Thoracic aorta (tissue), 2 donors: ENCODE results near the gene PRR33. TPM values are rescaled to one million over a fixed set of nuclear protein-coding genes. Genes with fewer than 3 reads are reported as not detected.

ENCODE experiments used
- ATAC-seq: fragments of 150-250 bp; one replicate; pipeline ENCODE4 v1.8.0; 2017; ENCODE audit warnings: low read depth; ENCODE audit not compliant: insufficient number of reproducible peaks, low FRiP score
- DNase-seq: peaks from one replicate; pipeline ENCODE4 v3.0.0-alpha.2; 2020; ENCODE audit warnings: low spot score
- H3K27ac ChIP-seq, 2 donors: fragments of 200-600 bp; sonication (generic); 1 replicate in 1 of 2; 2 replicates in 1 of 2; pipeline ENCODE4 v1.5.1; 2016; ENCODE audit warnings: mild to moderate bottlenecking in 2 of 2, moderate library complexity in 2 of 2
- H3K27me3 ChIP-seq: fragments of 200-600 bp; sonication (generic); replicated peaks from 2 replicates; pipeline ENCODE4 v1.6.0; 2016; ENCODE audit warnings: mild to moderate bottlenecking; ENCODE audit not compliant: insufficient read depth
- H3K36me3 ChIP-seq: fragments of 200-600 bp; sonication (generic); one replicate; pipeline ENCODE4 v1.5.1; 2016
- H3K4me1 ChIP-seq, 2 donors: fragments of 200-600 bp; sonication (generic); 1 replicate in 1 of 2; 2 replicates in 1 of 2; pipeline versions ENCODE4 v1.5.1 to v1.6.0; 2016; ENCODE audit warnings: low read depth in 2 of 2, mild to moderate bottlenecking in 1 of 2; ENCODE audit not compliant: control insufficient read depth in 1 of 2
- H3K4me3 ChIP-seq: fragments of 200-600 bp; sonication (generic); 2 replicates; pipeline ENCODE4 v1.5.1; 2016; ENCODE audit warnings: mild to moderate bottlenecking
- H3K9me3 ChIP-seq: fragments of 200-600 bp; sonication (generic); 2 replicates; pipeline ENCODE4 v1.5.1; 2016
- total RNA-seq, 2 donors: library from RNA; depleted of rRNA; stranded (reverse); fragments of >200 nt; gene quantifications; one replicate each; pipeline versions ENCODE4 v1.1.0 to v1.2.3, GENCODE V29; 2016
- TF ChIP-seq, protein P1 (sequence below): fragments of 200-600 bp; sonication (generic); IDR thresholded peaks from one replicate; pipeline ENCODE4 v1.5.1; 2019; ENCODE audit warnings: antibody characterized with exemption

The PRR33 gene
- total RNA-seq, 2 donors from 2014 or later, result 0.41 TPM; not detected in 1

DNA sequence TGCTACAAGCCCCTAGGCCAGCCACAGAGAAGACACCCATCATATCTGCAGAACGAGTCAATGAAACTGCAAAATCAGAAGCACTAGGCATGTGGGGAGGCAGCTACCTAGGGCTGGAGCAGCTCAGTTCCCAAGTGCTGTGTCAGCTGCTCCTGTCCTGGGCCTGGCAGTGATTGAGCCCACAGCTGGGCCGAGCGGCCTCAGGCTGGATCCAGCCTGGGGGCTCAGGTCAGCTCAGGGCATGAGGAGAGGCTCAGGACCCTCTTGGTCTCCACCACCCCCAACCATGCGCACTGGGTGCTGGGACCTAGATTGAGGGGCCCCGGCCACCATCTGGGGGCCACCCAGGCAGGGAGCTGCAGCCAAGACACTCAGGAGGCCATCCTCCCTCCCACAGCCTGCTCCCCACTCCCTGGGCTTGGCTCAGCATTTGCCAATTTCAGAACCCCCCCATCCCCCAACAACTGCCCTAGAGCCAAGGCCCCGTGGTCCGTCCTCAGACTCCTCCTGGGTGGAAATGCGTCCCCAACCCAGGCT, 25.4 kb upstream of the PRR33 start:
- H3K4me3 ChIP-seq, result no peak overlapping the region
- no peak overlapping the region for H3K27ac ChIP-seq
- H3K9me3 ChIP-seq, result no peaks in the 10 kb centered on the region
- no peaks in the 10 kb centered on the region for H3K4me1 ChIP-seq
- no peak for DNase-seq
- TF ChIP-seq, protein P1, sequence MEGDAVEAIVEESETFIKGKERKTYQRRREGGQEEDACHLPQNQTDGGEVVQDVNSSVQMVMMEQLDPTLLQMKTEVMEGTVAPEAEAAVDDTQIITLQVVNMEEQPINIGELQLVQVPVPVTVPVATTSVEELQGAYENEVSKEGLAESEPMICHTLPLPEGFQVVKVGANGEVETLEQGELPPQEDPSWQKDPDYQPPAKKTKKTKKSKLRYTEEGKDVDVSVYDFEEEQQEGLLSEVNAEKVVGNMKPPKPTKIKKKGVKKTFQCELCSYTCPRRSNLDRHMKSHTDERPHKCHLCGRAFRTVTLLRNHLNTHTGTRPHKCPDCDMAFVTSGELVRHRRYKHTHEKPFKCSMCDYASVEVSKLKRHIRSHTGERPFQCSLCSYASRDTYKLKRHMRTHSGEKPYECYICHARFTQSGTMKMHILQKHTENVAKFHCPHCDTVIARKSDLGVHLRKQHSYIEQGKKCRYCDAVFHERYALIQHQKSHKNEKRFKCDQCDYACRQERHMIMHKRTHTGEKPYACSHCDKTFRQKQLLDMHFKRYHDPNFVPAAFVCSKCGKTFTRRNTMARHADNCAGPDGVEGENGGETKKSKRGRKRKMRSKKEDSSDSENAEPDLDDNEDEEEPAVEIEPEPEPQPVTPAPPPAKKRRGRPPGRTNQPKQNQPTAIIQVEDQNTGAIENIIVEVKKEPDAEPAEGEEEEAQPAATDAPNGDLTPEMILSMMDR, result no peak
- H3K27me3 ChIP-seq, result no peaks in the 10 kb centered on the region
- no peak for ATAC-seq
- no peaks in the 10 kb centered on the region for H3K36me3 ChIP-seq

GRCh38 chr11:1916132-1916985, 24.7 kb upstream of the PRR33 start:
- TF ChIP-seq, protein P1, result no peak
- H3K36me3 ChIP-seq, result no peaks in the 10 kb centered on the region
- H3K27ac ChIP-seq, result no peak overlapping the region
- H3K9me3 ChIP-seq, result no peaks in the 10 kb centered on the region
- H3K4me3 ChIP-seq, result no peak overlapping the region
- ATAC-seq (no peak), DNase-seq (no peak)
- no peaks in the 10 kb centered on the region for H3K27me3 ChIP-seq
- H3K4me1 ChIP-seq, result no peaks in the 10 kb centered on the region

DNA sequence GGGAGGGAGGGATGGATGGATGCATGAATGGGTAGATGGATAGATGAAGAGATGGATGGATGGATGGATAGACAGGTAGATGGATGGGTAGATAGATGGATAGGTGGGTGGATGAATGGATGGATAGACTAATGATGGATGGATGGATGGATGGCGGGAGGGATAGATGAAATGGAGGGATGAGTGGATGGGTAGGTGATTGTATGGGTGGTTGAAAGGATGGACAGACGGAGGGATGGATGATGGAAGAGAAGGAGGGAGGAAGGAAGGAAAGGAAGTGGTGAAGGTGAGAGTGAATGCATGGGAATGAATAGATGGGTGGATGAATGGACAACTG, 24.1 kb upstream of the PRR33 start:
- TF ChIP-seq, protein P1, result no peak
- H3K4me3 ChIP-seq, result no peak overlapping the region
- H3K4me1 ChIP-seq, result no peaks in the 10 kb centered on the region
- H3K27ac ChIP-seq, result no peak overlapping the region
- DNase-seq (no peak), ATAC-seq (no peak)
- H3K9me3 ChIP-seq, result no peaks in the 10 kb centered on the region
- no peaks in the 10 kb centered on the region for H3K27me3 ChIP-seq
- no peaks in the 10 kb centered on the region for H3K36me3 ChIP-seq

DNA sequence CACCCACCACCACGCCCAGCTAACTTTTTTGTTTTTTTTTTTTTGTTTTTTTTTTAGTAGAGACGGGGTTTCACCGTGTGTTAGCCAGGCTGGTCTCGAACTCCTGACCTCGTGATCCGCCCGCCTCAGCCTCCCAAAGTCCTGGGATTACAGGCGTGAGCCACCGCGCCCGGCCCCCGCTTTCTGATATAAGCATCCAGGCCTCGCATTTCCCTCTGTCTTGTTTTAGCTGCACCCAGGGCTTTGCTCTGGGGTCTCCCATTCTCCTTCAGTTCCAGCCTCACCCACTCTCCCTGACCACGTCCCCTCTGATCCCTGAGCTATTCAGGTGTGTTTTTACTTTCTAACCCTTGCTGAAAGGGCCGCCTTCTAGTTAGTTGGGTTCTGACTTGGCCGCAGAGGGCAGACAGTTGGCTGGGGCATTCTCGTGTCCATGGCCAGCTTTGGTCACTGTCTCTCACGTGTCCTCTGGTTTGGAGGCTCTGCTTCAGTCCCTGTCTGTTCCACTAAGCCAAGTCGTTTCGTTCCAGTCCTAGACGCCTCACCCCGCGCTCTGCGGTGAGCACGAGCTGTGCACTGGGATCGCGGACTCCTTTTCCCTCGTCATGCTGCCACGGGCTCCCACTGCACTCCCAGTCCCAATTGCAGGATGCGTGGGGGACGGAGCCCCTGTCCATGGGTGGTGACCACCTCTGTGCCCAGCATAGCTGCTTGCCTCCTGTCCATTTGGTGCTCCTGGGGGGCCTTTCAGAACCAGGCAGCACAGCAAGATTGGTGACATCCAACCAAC, 21.8 kb upstream of the PRR33 start:
- TF ChIP-seq, protein P1, result no peak
- no peaks in the 10 kb centered on the region for H3K9me3 ChIP-seq
- DNase-seq, result no peak

DNA sequence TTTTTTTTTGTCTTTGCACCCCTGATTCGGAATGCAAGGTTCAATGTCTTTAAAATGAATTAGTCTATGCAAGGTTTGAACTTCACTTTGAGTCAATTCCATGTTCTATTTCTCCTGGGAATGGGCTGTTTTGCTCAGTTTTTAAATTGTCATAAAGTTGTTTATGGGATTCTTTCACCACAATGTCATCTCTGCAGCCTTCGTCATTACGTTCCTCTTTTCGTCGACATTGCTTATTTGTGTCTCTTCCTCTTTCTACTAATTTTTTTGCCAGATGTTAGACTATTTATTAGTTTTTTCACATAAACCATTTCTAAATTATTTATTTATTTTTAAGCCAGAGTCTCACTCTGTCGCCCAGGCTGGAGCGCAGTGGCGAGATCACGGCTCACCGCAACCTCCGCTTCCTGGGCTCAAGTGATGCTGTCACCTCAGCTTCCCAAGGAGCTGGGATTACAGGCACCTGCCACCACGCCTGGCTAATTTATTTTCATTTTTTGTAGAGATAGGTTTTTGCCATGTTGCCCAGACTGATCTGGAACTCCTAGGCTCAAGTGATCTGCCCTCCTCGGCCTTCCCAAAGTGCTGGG, 20.7 kb upstream of the PRR33 start:
- Histone ChIP-seq H3K27ac (no peak overlapping the region), H3K36me3 (no peaks in the 10 kb centered on the region), H3K4me1 (peaks cover 5 to 13% of the 10 kb centered on the region in 2 donors), H3K27me3 (no peaks in the 10 kb centered on the region), H3K4me3 (no peak overlapping the region), H3K9me3 (no peaks in the 10 kb centered on the region)
- DNase-seq (no peak), ATAC-seq (no peak)
- TF ChIP-seq, protein P1, result no peak

More for the DNA sequence above, 21.8 kb upstream of the PRR33 start:
- Histone ChIP-seq H3K4me1 (peaks cover 5 to 7% of the 10 kb centered on the region in 2 donors), H3K27ac (no peak overlapping the region), H3K4me3 (no peak overlapping the region), H3K27me3 (no peaks in the 10 kb centered on the region), H3K36me3 (no peaks in the 10 kb centered on the region)
- ATAC-seq, result no peak
